NCI-H1436 treated with DMSO at 0.1 percent for 48 hours (cell line): ENCODE results near the gene MIEF2.
"Not testable (repeated sequence)": the region's sequence is repeated elsewhere in the genome, so short reads cannot be mapped to it uniquely, and the experiment has no call there.

Experiments
- DNase-seq: peaks from one replicate; lab custom pipeline; 2025; lab: John Stamatoyannopoulos, UW

MIEF2 gene, protein sequence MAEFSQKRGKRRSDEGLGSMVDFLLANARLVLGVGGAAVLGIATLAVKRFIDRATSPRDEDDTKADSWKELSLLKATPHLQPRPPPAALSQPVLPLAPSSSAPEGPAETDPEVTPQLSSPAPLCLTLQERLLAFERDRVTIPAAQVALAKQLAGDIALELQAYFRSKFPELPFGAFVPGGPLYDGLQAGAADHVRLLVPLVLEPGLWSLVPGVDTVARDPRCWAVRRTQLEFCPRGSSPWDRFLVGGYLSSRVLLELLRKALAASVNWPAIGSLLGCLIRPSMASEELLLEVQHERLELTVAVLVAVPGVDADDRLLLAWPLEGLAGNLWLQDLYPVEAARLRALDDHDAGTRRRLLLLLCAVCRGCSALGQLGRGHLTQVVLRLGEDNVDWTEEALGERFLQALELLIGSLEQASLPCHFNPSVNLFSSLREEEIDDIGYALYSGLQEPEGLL

DNA sequence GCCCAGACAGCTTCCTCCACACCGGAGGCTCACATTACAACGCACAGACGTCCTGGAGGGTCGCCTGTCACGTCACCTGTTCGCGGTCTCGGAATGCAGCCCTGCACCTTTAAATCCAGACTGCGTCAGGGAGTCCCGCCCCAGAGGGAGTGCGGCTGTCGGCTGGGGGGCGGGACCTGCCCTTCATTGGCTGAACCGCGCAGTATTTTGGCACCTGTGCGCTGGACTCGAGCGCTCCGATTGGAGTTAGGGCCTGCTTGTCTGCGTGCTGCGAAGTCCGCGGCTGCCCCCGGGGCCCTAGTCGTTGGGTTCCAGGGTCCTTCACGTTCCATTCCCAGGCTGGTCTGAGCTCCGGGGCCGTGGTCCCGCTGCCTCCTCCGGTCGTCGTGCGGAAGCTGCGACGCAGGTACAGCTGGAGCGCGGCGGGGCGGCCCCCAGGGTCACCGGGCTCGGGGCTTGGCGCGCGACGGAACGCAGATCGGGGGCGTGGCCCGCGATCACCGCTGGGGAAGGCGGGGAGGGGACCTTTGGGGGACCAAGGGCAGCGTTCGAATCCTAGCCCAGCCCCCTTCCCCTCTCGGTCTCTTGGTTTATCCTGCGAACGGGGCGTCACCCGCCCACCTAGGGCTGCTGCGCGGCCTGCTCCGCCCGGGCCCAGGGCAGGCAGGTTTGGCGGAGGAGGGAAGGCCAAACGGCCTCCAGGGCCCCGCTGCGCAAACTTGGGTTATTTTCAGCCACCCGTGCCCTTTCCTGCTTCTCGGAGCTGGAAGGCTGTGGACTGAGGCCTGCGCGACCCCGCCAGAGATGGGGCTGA lies at the start of gene MIEF2:
Gene MIEF2, plus strand, starts transcription at position 331 of the 814 bp plus-strand sequence. CDS start 2,059 bp downstream, outside the sequence.
- DNase-seq: peak; percentile 87

DNA sequence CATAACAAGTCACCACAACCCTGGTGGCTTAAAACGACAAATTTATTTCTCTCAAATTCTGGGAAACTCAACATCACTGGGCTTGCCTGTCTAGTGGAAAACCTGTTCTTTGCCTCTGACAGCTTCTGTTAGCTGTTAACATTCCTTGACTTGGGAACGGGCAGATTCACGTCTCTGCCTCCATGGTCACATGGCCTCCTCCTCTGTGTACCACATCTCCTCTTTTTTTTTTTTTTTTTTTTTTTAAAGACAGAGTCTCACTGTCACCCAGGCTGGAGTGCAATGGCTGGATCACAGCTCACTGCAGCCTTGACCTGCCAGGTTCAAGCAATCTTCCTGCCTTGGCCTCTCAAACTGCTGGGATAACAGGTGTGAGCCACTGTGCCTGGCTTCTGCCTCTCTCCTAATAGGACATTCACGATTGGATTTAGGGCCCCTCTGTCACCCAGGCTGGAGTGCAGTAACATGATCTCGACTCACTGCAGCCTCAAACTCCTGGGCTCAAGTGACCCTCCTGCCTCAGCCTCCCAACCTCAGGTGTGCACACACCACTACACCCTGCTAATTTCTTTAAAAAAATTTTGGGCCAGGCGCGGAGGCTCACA lies 46.7 kb upstream of the MIEF2 start:
- no peak for DNase-seq

DNA sequence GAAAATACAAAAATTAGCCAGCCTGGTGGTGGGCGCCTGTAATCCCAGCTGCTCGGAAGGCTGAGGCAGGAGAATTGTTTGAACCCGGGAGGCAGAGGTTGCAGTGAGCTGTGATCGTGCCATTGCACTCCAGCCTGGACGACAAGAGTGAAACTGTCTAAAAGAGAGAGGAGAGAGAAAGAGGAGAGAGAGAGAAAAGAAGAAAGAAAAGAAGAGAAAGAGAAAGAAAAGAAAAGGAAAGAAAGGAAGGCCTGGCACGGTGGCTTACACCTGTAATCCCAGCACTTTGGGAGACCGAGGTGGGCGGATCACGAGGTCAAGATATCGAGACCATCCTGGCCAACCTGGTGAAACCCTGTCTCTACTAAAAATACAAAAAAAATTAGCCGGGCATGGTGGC lies 43.6 kb upstream of the MIEF2 start:
- not testable (repeated sequence) for DNase-seq

DNA sequence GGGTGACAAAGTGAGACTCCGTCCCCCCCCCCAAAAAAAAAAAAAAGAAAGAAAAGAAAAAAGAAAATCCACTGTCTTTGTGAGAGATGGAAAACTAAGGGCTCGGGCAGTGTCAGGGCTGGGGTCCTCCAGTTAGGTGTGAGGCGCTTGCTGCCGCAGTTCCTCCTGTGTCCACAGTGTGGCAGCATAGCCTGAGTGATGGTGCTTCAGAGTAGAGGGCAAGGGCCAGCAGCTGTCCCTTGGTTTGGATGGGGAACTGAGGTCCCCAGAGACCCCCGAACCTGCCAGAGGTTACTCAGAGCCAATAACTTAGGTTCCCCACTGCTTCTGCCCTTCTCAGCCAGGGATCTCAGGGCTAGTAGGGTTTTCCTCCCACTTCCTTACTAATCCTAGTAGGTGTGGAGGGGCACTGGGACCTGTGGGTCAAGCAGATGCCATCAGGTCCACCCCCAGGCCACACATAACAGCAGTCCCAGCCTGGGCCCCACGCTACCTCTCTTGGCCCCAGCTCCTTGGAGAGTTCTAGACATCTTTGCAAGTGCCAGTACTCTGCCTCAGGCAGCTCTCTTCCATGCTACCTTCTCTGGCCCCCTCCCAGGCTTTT lies 42.9 kb upstream of the MIEF2 start:
- no peak for DNase-seq

DNA sequence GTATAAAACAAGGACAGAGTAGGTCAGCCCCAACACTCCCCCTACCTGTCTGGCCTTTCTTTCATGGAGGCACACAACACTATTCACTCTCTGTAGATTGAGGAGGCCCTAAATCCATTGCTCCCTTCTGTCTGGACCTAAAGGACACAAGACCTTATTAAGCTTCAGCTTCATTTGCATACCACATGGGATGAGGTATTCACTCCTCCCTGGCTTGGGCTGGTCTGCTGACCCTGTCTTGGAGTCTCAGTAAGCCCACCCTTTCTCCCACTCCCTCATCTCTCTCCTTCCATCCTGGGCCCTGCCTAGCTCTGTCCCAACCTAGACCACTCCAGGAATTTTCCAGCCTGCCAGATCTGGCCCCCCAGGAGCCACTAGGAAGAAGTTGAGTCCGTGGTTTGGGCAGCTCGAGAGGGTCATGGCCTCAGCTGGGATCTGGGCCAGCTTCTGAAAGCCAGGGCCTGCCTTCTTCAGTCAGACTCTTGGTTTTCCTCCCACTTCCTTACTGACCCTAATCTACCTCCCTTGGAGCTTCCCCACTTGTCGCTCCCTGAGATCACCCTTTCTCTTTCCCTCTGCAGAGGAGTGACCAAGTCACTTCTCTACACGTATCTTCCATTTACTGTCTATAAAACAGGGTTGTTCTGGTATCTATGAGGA lies 41.6 kb upstream of the MIEF2 start:
- no peak for DNase-seq

DNA sequence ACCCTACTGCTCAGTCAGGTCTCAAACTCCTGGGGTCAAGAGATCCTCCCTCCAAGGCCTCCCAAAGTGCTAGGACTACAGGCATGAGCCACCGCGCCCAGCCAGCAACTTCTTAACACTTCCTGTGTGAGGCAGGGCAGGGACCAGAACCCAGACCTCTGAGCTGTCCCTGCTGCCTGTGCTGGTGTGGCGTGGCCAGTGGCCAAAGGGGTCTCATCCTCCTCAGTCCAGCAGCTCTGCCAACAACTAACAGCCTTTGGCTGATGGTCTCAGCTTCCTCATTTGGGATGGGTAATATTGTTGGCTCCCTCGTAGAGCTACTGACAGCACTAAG lies 36.4 kb upstream of the MIEF2 start:
- DNase-seq: no peak

DNA sequence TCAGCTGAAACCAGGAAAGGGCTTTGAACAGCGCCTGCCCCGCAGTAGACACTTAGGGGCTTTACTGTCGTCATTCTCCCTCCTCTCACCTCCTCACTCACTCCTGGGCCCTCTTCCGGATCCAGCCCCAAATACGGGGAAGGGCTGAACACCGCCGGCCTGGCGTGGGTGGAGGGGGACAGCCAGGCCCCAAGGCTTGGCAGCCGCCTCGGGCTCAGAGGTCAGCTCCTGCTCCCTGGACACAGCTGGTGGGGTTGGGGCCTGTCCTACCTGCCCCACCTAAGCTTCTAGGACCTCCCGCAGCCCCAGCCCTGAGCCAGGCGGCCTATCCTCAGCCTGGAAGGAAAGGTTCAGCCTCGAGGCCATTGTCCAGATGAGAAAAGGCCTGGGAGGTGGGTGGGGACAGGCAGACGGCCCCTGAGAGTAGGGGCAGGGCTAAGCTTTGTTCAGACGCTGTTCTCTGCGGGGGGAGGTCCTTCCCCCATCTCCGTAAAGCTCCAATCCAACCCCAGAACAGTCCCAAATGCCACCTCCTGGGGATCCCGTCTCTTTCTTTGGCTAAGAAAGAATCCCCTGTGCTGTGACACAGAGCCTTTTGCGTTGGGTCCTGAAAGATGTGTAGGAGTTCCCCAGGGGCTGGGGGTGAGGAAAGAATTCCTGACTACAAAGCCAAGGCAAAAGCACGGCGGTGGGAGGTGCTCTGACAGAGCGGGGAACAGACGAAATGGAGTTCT lies 35.9 kb upstream of the MIEF2 start:
- DNase-seq: no peak

DNA sequence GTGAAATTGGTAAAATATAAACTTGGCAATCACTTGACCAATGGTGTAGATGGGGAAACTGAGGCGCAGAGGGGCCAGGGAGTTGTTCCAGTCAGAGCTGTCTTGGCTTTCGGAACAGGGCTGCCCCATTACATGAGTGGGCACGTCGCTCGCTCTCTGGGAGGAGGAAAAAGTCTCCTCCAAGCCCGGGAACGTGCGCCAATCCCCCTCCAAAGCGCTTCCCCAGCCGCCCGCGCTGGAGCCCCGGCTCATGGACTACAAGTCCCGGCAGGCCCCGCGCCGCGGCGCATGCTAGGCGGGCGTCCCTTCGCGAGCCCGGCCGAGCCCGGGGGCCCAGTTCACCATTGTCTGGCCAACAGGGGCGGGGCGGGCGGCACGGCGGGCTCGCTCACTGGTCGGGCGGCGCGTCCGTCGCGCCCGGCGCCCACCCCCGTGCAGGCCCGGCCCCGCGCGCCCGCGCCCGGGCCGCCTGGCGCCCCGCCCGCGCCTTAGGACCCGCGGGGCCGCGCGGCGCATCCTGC lies 35.3 kb upstream of the MIEF2 start, which contains the start of gene LLGL1:
Gene LLGL1, plus strand, starts transcription at position 515 of the 521 bp plus-strand sequence. CDS start 48 bp downstream, outside the sequence.
- DNase-seq: peak; percentile 78

DNA sequence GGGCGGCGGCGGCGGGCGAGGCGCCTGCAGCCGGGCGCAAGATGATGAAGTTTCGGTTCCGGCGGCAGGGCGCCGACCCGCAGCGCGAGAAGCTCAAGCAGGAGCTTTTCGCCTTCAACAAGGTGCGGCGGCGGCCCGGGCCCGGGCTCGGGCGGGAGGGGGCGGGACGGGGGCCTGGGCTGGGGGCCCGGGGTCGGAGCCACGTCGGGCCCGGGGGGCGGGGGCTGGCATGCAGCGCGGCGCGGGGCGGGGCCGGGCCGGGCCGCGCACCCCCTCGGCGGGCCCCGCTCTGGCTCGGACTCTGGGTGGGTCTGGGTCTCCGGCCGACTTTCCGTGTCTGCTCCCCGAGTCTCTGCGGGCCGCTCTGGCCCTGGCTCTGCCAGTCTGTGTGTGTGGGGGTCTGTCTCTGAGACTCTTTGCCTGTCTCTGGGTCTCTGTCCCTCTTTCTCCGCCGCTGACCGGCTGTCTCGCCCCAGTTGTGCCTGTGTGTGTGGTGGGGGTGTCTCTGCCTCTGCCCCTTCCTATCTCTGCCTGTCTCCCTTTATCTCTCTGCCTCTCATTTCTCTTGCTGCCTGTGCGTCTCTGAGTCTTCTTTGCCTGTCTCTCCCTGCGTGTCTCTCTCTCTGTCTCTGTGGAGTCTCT lies 34.7 kb upstream of the MIEF2 start:
- DNase-seq: no peak

DNA sequence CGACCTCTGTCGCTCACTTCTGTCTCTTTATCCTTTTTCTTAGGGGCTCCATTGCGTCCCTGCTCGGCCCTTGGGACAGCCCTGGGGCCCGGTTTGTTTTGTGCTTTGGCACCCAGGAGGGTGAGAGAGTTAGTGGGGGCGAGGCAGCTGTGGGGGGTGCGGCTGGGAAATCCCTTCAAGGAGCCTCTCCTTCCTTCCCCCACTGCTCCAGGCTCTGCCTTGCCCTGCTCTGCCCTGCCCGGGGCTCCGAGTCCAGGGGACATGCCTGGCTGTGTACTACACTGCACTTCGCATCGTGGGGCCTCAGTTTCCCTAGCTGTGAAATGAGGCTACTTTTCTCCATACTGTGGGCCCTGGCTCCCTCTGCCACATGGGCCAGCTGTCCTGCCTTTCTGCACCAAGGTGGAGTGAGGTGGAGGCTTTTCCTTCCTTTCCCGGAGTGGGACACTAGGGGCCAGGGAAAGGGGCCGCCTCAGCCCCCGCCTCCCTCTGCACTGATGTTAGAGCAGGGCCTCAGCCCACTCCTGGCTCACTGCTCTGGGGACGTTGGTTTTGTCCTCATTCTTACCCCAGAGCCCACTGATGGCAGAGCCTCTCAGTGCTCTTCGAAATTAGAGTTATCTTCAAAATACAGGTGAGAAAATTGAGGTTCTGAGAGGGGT lies 34.0 kb upstream of the MIEF2 start:
- DNase-seq: no peak

DNA sequence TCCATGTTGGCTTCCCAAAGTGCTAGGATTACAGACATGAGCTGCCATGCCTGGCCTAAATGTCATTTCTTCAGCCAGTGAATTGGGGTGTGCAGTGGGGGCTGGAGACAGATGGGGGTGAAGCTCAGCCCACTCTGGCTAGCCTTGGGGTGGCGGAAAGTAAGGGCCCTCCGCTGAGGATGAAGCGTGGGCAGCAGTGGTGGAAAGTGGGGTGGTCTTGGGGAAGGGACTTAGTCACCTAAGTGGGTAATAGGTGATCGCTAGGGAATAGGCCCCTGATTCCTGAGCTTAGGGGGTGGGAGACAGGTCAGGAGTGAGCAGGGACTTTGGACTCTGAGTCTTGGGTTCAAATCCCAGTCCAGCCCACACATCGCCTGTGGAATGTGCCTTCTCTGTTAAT lies 32.8 kb upstream of the MIEF2 start:
- no peak for DNase-seq

DNA sequence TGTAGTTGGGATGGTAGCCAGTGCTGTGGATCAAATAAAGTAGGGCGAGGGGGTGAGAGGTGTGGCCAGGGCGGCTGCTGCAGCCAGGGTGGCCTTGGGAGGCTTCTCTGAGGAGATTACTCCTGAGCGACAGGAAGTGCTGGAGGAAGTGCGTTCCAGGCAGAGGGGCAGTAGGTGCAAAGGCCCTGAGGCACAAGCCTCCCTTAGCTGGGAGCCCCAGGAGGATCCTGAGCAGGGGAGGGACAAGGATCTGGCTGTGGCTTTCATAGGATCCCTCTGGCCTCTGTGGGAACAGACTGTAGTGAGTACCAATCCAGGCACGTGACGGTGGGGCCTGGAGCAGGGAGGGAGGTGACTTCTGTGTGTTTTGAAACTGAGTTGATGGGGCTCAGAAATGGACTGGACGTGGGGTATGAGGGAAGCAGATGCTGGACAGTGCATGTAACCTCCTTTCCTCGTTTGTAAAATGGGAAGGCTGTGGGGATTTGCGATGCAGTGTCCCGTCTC lies 32.2 kb upstream of the MIEF2 start:
- DNase-seq: no peak

DNA sequence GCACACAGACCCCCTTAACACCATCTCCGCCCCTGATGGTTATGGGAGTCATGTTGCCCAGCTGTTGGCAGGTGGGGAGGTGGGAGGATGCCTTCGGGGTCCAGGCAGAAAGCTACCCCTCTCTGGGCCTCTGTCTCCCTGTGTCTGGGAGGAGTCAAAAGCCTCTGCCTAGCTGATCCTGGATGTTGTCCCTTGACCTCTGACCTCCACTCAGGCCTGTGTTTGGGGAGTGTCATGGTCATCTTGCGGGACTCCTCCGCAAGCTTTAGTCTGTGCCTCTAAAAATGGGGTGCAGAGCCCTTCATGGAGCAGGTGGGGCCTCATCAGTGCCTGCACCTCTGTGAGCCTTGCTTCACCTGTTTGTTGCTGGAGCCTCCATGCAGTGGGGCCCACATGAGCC lies 31.2 kb upstream of the MIEF2 start:
- no peak for DNase-seq

DNA sequence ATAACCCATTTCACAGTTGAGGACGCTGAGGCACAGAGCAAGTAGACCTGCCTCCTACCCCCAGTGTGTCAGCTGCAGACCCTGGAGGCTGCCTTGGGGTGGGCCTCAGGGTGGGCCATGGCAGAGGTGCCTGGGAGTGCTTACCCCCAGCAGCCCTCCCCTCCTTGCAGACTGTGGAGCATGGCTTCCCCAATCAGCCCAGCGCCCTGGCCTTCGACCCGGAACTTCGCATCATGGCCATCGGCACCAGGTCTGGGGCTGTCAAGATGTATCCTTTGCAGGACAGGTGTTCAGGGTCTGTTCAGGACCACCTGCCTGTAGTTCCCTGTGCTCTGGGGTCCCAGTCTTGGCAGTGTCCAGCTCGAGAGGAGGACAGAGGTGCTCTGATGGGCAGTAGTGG lies 30.7 kb upstream of the MIEF2 start:
- no peak for DNase-seq

DNA sequence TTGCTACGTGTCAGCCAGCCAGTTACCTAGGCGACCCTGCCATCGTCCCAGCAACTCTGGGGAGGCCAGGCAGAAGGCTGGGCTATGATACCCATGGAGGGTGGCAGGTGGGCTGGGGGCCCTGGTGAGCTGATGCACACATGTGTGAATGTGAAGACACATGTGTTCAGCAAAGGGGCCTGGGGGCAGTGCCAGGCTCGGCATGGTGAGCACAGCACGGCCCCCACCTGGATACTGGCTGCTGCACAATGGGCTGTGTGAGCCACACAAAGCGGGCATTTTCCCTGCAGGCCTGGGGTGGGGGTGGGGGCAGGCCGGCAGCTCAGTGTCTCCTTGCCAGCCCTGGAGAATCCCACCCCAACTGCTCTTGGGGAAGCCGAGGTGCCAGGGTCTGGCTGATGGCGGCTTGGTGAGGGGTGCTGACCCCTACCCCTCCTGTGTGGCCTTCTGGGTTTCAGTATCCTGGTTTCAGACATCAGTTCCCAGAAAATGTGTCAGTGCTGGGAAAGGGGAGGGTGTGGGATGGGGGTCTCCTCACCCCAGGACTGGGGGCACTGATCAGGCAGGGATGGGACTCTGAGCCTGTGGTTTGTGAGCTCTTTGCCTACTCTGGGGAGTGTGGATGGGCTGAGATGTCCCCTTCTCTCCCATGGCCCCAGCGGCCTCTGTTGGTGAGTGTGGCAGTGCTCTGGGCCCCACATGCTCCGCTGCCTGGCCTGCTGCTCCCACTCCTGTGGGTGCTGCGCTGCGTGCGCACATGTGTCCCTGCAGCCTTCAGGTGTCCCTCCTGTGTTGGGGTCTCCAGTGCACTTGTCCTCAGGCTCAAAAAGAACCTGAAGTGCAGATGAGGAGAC lies 29.9 kb upstream of the MIEF2 start:
- DNase-seq: no peak

DNA sequence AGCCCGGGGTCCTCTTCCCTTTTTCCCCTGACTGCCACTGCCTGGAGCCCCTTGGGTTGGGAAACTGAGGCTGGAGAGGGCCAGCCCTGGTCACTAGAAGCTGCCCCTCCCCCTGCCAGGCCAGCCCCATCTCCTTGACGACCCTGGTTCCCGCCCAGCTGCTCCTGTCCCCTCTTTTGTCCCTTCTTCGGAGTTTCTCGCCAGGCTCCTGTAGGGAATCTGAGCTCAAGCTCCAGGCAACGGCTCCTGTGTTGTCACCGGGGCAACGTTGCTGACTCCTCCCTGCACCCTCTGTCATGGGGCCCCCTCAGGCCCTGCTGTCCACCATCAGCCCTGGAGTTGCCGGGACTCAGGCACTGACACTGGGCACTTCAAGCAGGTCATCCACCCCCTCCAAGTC lies 29.3 kb upstream of the MIEF2 start:
- DNase-seq: no peak

DNA sequence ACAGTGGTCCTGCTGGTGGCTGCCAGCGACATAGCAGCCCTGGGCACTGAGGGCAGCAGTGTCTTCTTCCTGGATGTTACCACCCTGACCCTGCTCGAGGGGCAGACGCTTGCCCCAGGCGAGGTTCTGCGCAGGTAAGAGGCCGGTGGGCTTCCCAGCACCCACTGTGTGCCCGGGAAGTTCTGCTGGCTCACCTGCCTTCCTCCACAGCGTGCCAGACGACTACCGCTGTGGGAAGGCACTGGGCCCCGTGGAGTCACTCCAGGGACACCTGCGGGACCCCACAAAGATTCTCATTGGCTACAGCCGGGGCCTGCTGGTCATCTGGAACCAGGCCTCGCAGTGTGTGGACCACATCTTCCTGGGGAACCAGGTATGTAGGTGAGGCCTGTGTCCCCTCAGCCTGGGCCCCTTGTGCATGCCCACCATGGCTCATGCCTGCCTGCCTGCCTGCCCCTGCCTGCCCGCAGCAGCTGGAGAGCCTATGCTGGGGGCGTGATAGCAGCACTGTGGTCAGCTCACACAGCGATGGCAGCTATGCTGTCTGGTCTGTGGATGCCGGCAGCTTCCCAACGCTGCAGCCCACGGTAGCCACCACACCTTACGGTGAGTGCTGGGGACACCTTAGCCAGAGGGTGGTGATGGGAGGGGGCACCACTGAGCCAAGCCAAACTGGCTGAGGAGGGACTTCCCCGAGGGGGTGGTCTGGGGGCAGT lies 26.5 kb upstream of the MIEF2 start:
- no peak for DNase-seq

DNA sequence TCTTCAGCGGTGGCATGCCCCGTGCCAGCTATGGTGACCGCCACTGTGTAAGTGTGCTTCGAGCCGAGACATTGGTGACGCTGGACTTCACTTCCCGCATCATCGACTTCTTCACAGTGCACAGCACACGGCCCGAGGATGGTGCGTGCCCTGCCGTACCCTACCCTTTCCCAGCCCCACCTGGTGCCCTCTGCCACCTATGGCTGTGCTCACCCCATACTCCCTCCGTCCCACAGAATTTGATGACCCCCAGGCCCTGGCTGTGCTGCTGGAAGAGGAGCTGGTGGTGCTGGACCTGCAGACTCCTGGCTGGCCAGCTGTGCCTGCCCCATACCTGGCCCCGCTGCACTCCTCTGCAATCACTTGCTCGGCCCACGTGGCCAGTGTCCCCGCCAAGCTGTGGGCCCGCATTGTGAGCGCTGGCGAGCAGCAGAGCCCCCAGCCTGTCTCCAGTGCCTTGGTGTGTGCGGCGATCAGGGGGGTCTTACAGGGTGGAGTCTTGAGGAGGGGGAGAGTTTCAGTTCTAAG lies 25.5 kb upstream of the MIEF2 start:
- DNase-seq: no peak
